ENCODE results near the gene NEGR1.

Gene NEGR1

GRCh38 chr1:71706029-71706671 is 576.2 kb downstream of the NEGR1 start:
- FAIRE-seq = no peak

DNA sequence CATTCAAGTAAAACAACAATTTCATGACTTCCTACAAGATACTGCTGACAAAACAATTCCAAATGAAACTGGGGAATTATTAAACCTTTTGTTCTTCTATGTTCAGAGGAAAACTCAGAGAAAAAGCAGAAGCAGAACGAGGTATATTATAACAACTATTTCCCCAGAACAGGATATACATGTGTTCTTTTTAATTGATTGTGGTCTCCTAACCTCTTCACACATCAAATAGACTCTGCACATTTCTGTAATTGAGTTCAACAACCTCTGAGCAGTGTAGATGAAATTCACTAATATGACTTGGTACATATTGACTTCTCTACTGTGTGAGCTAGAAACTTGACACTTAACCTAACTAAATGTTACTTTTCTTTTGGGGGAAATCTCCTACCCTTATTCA is 584.2 kb downstream of the NEGR1 start:
- DNase-seq (ENCODE audit: low spot score) (no peak), FAIRE-seq (no peak)

More at GRCh38 chr1:71706029-71706671, 576.2 kb downstream of the NEGR1 start:
- DNase-seq (ENCODE audit: low spot score) = no peak

DNA sequence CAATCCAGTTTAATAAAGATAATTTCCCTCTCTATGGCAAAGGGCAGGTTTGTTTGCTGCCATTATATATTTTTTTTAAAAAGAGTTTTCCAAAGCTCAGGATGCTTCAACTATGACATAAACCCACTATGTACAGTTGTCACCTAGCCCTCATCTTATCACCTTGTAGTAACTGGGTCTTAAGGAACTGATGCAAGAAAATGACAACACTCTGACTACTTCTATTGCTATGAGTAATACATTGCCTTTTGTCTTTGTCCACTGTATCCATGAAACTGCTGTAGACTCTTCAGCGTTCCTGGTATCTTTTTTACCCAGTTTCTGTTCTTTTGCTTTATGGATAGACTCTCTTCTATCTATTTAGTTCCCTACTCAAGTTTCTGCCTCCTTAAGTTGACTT is 586.5 kb downstream of the NEGR1 start:
- DNase-seq (ENCODE audit: low spot score) (no peak), FAIRE-seq (no peak)

- DNase-seq (ENCODE audit: low spot score) = no peak
- FAIRE-seq = no peak
Measured at GRCh38 chr1:71695084-71695483, 587.3 kb downstream of the NEGR1 start.

GRCh38 chr1:71693581-71693980 is 588.8 kb downstream of the NEGR1 start:
- no peak for DNase-seq (ENCODE audit: low spot score)
- FAIRE-seq = no peak

GRCh38 chr1:71689635-71690034 is 592.7 kb downstream of the NEGR1 start:
- DNase-seq (ENCODE audit: low spot score) = no peak
- peak; percentile 57 for FAIRE-seq

GRCh38 chr1:71687376-71687775 is 595.0 kb downstream of the NEGR1 start:
- FAIRE-seq (no peak), DNase-seq (ENCODE audit: low spot score) (no peak)

DNA sequence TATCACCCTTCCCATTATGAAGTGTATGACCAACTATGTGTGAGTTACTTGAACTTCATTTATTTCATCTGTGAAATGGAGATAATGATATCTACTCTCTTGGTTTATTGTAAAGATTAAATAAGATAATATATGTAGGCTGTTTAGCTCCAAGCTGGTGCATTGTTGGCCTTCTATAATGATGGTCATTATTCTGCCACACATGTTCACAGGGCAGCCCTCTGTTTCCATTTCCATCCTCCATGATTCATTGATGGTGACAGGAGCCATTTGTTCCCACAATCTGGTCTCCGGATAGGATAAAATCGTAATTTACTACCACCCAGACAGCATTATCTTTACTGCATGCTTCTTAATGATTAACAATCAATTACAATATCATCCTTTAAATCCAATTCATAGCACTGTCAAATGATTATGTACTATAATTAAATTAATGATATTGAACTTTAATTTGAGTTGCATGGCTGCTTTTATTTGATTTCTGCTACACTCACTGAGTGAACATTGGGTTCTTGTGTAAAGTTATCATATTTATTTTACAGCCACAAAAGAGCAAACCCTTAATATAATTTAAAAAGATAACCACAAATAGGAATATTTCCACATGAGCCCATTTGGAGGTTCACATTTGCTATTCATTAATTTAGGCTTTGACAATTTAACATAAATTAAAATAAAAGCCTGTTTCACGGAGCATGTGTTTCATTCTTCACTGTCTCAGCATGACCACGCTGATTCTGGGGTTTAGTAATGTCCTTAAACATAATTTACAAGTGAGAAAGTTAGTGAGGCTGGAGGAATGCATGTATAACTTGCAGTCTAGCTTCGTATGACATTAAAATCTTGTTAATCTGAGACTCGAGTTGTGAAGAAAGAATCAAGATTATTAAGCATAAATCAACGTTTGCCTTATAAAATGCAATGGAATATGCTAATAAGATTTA is 605.1 kb downstream of the NEGR1 start:
- no peak for FAIRE-seq
- no peak for DNase-seq (ENCODE audit: low spot score)

DNA sequence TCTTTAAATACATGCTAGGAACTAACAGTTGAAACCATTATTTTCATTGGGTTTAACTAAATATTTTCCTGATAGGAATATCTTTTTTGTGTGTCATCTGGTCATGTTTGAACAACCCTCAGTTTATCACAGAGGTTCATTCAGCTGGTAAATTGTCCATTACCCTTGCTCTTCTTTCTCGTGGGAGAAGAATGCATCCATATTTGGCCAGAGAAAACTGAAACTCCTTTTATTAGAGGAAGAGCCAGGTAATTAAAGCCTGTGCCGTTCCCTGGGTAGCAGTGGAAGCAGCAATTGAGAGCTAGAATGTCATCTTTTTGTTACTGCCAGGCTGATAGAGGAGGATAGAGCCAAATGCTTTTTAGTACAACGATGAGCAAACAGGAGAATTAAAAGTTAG is 614.3 kb downstream of the NEGR1 start:
- FAIRE-seq (no peak), DNase-seq (ENCODE audit: low spot score) (no peak)

- DNase-seq (ENCODE audit: low spot score) (no peak), FAIRE-seq (no peak)
Measured at GRCh38 chr1:71667216-71667615, 615.1 kb downstream of the NEGR1 start.

DNA sequence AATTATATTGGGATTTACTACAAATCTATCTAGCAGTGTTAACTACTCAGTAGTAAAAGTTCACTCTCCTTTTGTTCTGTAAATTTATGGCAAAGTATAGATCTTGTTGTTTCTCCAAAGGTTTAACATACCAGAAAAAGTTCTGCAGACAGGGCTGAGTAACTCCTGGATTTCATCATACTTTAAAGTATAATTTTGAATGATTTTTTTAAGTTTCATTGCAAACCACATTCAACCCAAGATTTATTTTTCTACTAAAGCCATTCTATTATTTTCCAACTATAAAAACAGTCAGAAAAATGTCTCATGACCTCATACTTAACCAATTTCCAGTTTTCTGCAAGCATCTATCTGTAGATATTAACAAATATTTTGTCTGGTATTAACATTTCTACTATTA is 615.7 kb downstream of the NEGR1 start:
- no peak for DNase-seq (ENCODE audit: low spot score)
- FAIRE-seq = no peak

- FAIRE-seq (no peak), DNase-seq (ENCODE audit: low spot score) (no peak)
Measured at GRCh38 chr1:71660411-71660810, 621.9 kb downstream of the NEGR1 start.

DNA sequence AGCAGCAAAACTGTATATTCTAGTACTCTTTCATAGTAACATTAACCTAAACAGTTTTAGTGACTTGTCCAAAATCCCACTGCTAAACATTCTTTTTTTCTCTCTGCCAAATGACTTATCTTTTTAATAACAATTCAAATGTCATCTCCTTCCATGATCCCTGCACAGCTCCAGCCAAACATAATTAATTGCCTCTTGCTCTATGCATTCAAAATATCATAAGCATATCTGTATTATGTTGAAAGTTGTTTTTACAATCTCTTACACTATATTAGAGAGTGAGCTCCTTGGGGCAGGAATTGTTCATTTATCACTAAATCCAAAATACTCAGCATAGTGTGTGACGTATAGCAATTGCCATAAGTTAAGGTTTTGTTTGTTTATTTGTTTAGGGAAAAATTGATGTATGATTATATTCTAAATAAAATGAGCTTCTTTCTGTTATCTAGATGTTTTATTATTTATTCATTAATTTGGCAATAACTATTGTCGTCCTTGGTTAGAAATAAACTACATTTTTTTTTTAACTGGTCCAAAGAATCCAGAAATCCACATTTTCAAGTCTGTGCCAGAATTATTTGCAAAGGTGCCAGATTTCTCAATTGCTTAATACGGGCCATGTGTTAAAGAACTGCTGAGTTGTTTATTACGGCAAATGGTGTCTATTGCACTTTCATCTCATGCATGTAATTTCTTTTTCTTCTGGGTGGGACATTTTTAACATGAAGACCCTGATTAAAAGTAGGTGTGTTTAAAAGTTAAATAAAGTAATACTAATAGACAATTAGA is 624.3 kb downstream of the NEGR1 start:
- no peak for DNase-seq (ENCODE audit: low spot score)

DNA sequence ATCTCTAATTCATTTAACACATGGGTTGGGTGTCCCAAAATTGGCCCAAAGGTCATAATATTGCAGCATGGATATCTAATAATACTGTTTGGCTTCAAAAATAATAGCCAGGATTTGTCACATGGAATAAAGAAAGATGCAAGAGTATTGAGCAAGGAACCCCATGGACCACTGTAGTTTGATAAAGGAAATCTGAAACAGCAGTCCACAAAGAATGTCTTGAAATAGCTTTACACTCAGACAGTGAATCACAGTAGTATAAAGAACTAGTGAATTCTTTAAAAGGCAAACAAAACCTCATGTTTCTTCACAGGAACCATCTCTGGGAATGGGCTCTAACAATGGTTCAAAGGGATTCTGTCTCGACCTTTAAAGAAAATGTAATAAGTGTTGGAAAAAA is 625.4 kb downstream of the NEGR1 start:
- FAIRE-seq (no peak), DNase-seq (ENCODE audit: low spot score) (no peak)

More for the DNA sequence above, 624.3 kb downstream of the NEGR1 start:
- FAIRE-seq = no peak

- DNase-seq (ENCODE audit: low spot score) = no peak
- FAIRE-seq = no peak
Measured at GRCh38 chr1:71655604-71656003, 626.7 kb downstream of the NEGR1 start.

DNA sequence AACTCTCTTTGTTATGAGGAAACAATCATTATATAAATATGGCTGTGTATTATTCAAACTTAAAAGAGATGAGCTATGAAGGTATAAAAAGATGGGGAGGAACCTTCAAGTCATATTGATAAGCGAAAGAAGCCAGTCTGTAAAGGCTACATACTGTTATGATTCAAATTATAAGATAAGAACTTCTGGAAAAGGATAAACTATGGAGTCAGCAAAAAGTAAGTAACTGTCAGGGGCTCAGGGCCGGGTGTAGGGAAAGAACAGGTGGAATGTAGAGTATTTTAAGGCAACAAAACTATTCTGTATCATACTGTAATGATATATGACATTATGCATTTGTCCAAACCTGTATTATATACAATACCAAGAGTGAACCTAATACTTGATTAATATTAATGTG is 628.4 kb downstream of the NEGR1 start:
- no peak for FAIRE-seq

DNA sequence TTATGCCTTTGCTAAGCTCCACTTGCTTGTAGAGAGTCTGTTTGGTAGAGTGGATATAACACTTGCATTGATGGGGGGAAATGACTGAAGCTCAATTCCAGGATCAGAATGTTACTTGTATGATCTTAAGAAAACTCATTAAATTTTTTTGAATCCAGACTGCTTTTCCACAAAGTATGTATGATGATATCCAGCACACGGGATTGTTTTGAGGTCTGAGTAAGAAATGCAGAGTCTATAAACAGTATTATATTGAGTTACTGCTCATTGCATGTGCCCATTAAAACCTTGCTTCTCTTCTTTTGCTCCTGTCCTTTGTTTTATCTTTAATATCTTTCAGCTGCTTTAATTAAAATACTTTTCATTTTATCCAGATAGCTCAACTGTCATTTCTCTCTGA is 631.1 kb downstream of the NEGR1 start:
- no peak for DNase-seq (ENCODE audit: low spot score)
- FAIRE-seq = no peak

More for the DNA sequence above, 628.4 kb downstream of the NEGR1 start:
- no peak for DNase-seq (ENCODE audit: low spot score)

- FAIRE-seq (no peak), DNase-seq (ENCODE audit: low spot score) (no peak)
Measured at GRCh38 chr1:71650119-71650518, 632.2 kb downstream of the NEGR1 start.

DNA sequence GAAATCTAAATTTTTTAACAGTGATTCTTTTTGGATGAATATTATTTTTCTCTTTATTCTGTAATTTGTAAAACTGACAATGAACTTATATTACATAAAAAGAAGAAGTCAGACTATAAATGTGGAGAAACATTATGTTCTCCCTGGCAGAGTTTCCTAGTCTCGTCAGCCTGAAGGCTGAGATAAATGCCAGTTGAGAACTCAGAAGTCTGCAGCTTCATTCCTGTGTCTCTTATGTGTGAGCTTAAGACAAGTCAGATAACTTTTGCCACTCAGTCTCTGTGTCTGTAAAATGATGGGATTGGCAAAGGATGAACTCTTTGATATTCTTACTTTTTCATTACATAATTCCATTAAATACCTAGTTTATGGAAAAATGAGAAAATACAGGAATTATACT is 632.7 kb downstream of the NEGR1 start:
- no peak for FAIRE-seq
- no peak for DNase-seq (ENCODE audit: low spot score)

GRCh38 chr1:71647513-71648300 is 634.6 kb downstream of the NEGR1 start:
- DNase-seq (ENCODE audit: low spot score) (no peak), FAIRE-seq (no peak)

GRCh38 chr1:71645015-71645414 is 637.3 kb downstream of the NEGR1 start:
- no peak for DNase-seq (ENCODE audit: low spot score)
- no peak for FAIRE-seq

Data from RCC 7860 (cell line).